ENCODE data around the gene EPS8L2.

DNA sequence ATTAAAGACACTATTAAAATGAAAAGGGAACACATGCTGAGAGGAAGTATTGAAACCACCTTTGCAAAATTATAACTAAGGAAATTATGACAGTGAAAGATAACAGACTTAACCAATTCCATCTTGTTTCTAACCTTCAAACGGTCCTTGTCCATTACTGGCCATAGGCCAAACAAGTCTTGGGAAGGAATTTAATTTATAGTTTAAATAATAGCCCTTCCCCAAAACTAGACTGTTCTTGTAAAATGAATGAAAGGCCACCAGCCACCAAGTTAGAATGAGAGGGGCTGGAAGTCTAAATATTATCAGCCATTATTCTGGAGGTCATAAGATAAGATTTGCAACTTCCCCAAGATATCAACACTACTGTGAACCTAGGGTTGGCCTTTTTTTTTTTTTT is 39.4 kb downstream of the EPS8L2 start:
- TF ChIP-seq, protein P1, sequence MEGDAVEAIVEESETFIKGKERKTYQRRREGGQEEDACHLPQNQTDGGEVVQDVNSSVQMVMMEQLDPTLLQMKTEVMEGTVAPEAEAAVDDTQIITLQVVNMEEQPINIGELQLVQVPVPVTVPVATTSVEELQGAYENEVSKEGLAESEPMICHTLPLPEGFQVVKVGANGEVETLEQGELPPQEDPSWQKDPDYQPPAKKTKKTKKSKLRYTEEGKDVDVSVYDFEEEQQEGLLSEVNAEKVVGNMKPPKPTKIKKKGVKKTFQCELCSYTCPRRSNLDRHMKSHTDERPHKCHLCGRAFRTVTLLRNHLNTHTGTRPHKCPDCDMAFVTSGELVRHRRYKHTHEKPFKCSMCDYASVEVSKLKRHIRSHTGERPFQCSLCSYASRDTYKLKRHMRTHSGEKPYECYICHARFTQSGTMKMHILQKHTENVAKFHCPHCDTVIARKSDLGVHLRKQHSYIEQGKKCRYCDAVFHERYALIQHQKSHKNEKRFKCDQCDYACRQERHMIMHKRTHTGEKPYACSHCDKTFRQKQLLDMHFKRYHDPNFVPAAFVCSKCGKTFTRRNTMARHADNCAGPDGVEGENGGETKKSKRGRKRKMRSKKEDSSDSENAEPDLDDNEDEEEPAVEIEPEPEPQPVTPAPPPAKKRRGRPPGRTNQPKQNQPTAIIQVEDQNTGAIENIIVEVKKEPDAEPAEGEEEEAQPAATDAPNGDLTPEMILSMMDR (IDR thresholded peaks at IDR 0.05), result no peak
- no peak for TF ChIP-seq POLR2A (IDR thresholded peaks at IDR 0.05)

Data from esophagus squamous epithelium (tissue), 4 donors.